VCaP (cell line): ENCODE data around the gene CBL.

Experiments used
- H3K27ac ChIP-seq: fragments of 450-650 bp; 2 replicates; pipeline ENCODE4 v1.5.1; 2017
- TF ChIP-seq, protein P1 (sequence below): fragments of 450-650 bp; conservative IDR thresholded peaks from 2 replicates; pipeline ENCODE4 v1.5.1; 2017; ENCODE audit warnings: mild to moderate bottlenecking, moderate library complexity

CBL gene

GRCh38 chr11:119350302-119350701 lies 144.2 kb downstream of the CBL start:
- H3K27ac ChIP-seq: no peak overlapping the region
- TF ChIP-seq, protein P1, sequence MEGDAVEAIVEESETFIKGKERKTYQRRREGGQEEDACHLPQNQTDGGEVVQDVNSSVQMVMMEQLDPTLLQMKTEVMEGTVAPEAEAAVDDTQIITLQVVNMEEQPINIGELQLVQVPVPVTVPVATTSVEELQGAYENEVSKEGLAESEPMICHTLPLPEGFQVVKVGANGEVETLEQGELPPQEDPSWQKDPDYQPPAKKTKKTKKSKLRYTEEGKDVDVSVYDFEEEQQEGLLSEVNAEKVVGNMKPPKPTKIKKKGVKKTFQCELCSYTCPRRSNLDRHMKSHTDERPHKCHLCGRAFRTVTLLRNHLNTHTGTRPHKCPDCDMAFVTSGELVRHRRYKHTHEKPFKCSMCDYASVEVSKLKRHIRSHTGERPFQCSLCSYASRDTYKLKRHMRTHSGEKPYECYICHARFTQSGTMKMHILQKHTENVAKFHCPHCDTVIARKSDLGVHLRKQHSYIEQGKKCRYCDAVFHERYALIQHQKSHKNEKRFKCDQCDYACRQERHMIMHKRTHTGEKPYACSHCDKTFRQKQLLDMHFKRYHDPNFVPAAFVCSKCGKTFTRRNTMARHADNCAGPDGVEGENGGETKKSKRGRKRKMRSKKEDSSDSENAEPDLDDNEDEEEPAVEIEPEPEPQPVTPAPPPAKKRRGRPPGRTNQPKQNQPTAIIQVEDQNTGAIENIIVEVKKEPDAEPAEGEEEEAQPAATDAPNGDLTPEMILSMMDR: no peak

- H3K27ac ChIP-seq: no peak overlapping the region
- TF ChIP-seq, protein P1: no peak
Measured at GRCh38 chr11:119351232-119351631, 145.1 kb downstream of the CBL start.

DNA sequence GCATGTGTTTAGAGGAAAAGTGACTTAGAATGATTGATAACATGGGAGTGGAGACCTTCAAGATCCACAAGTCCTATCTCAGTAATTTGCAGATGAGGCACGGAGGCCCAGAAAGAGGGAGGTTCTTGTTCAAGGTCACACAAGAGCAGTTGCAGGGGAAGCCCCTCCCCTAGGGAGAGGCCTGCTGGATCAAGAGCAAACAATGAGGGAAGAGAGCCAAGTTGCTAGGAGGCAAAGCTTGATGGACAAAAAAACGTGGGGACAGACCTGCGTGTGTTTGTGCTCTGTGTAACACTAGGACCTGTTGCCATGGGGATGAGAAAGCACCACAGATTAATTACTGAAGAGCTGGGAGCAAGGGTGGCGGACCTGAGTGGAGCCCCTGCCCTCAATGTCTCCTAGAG lies 146.7 kb downstream of the CBL start:
- TF ChIP-seq, protein P1: no peak
- peak overlapping the region; percentile 24 for H3K27ac ChIP-seq

DNA sequence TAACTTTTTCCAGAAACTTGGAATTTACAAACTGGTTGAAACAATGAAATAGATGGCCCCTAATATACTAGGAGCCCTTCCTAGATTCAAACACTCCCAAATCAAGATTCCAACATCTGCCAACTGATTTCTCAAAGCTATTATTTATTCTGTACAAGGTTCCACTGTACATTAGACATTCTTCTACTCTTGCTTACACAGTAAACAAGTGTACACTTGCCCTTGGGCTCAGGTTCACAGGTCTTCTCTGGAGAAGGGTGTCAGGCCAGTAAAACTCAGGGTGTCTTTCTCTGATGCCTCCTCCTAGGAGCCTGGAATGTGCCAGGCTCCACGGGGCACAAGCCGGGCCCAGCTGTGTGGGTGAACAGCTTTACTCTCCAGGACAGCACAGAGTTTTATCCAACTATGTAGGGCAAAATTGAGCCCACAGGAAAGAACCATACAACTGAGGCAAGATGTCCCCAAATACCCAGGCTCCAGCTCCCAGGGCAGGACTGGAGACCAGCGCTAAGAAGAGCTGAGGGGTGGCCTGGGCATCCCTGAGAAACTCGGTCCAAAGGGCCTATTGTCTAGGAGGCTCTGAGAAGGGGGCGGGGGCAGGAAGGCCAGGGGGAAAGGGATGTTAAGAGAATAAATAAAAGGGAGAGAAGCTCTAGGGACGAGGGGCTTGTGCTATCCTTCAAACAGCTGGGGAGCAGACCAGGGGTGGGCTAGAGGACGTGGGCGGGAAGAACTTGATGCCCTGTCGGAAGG lies 149.1 kb downstream of the CBL start:
- TF ChIP-seq, protein P1: no peak
- H3K27ac ChIP-seq: no peak overlapping the region

- TF ChIP-seq, protein P1: 0 out of 2 replicates have a peak, but pooled peaks have one; percentile 16
- no peak overlapping the region for H3K27ac ChIP-seq
Measured at GRCh38 chr11:119356349-119357031, 150.4 kb downstream of the CBL start.

DNA sequence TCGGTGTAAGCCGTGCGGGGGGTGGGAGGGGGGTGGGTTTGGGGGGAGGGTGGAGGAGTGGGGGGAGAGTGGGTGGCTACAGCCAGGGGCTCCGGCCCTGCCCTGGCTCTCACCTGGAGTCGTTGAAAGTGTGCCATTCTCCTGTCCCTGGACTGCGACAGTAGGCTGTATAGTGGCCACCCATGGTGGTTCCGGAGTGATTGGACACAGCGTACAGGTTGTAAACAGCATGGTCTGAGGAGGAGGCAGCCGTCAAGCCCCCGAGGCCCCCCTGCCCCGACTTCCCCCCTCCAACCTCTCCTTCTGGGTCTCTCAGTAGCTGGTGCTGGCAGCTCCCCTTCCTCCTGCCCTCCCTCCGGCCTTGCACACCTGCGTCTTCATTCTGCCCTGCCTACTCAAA lies 150.9 kb downstream of the CBL start:
- TF ChIP-seq, protein P1: no peak
- no peak overlapping the region for H3K27ac ChIP-seq
